Loucy (cell line): ENCODE measurements around the gene GRID1.

Source experiments
- EZH2phosphoT487 ChIP-seq: fragments of 200-600 bp; IDR thresholded peaks from 2 replicates; pipeline ENCODE4 v1.6.1; 2018; ENCODE audit warnings: antibody characterized with exemption, mild to moderate bottlenecking, moderate library complexity, borderline replicate concordance
- TF ChIP-seq, protein P1 (sequence below): fragments of 200-600 bp; sonication (generic); conservative IDR thresholded peaks from 2 replicates; pipeline ENCODE4 v1.5.1; 2014; ENCODE audit warnings: mild to moderate bottlenecking, antibody characterized with exemption, low read length

DNA sequence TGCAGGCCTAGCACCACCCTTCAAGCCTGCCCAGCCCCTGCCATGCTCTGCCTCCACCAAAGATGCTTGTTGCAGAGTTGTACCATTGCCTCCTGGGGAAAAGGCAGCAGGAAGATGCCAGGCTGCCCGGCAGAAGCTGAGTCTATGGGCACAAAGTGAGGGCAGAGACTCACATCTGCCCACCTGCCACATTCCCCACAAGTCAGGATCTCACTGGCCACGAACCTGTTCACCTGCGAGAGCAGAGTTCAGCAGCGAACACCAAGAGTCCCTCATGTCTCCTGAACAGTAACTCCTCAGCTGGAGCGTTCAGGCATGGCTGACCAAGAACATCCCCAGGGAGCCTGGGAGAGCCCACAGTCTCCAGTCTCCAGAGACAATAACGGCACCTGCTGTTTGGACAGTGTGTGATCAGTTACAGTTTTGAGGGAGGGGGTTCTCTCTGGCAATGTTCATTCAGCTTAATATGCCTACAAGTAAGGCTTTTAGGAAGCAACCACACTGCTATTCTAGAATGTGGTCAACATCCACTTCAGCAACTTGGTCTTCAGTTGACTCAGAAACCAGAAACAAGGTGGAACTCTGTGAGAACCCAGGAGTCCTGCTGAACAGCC is 78.5 kb downstream of the GRID1 start:
- TF ChIP-seq, protein P1, sequence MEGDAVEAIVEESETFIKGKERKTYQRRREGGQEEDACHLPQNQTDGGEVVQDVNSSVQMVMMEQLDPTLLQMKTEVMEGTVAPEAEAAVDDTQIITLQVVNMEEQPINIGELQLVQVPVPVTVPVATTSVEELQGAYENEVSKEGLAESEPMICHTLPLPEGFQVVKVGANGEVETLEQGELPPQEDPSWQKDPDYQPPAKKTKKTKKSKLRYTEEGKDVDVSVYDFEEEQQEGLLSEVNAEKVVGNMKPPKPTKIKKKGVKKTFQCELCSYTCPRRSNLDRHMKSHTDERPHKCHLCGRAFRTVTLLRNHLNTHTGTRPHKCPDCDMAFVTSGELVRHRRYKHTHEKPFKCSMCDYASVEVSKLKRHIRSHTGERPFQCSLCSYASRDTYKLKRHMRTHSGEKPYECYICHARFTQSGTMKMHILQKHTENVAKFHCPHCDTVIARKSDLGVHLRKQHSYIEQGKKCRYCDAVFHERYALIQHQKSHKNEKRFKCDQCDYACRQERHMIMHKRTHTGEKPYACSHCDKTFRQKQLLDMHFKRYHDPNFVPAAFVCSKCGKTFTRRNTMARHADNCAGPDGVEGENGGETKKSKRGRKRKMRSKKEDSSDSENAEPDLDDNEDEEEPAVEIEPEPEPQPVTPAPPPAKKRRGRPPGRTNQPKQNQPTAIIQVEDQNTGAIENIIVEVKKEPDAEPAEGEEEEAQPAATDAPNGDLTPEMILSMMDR, result no peak
- TF ChIP-seq EZH2phosphoT487, result no peak
